MCF 10A (cell line): ENCODE measurements around the gene STK33. TPM values are rescaled to one million over a fixed set of nuclear protein-coding genes. Genes with fewer than 3 reads are reported as not detected.

ENCODE experiments used
- BruUV-seq: library from RNA; stranded (reverse); fragments of 400-500 nt; replicated peaks from 2 replicates; lab custom pipeline; 2021; lab: Mats Ljungman, UMichigan
- CTCF ChIA-PET: fragments of 300-600 bp; sonication (Branson Sonifier 250); formaldehyde crosslinking; extraction: SDS; loops from one replicate; lab custom pipeline; 2021; ENCODE audit warnings: antibody characterized with exemption, inconsistent platforms; lab: Yijun Ruan, JAX
- POLR2A ChIA-PET: fragments of 300-600, 350-650 bp; sonication (Branson Sonifier 250); formaldehyde crosslinking; extraction: SDS; loops from one replicate; lab custom pipeline; 2020; ENCODE audit warnings: antibody characterized with exemption, inconsistent platforms; lab: Yijun Ruan, JAX
- DNase-seq: peaks from one replicate; pipeline ENCODE4 v3.0.0-alpha.2; 2018; ENCODE audit not compliant: unreplicated experiment
- H3K27ac Mint-ChIP-seq: one replicate; pipeline ENCODE4 v1.8.0; 2022; ENCODE audit warnings: mild to moderate bottlenecking, low read depth, mixed read lengths; ENCODE audit not compliant: unreplicated experiment
- H3K27me3 Mint-ChIP-seq: one replicate; pipeline ENCODE4 v1.8.0; 2022; ENCODE audit warnings: mixed read lengths; ENCODE audit not compliant: insufficient read depth, unreplicated experiment
- H3K36me3 Mint-ChIP-seq: one replicate; pipeline ENCODE4 v1.8.0; 2022; ENCODE audit warnings: mild to moderate bottlenecking, moderate library complexity, mixed read lengths; ENCODE audit not compliant: insufficient read depth, unreplicated experiment
- H3K4me1 Mint-ChIP-seq: one replicate; pipeline ENCODE4 v1.8.0; 2022; ENCODE audit warnings: mixed read lengths; ENCODE audit not compliant: insufficient read depth, unreplicated experiment
- H3K4me3 Mint-ChIP-seq: one replicate; pipeline ENCODE4 v1.8.0; 2022; ENCODE audit warnings: mild to moderate bottlenecking, moderate library complexity, mixed read lengths; ENCODE audit not compliant: unreplicated experiment
- H3K9me3 Mint-ChIP-seq: one replicate; pipeline ENCODE4 v1.8.0; 2022; ENCODE audit warnings: mixed read lengths; ENCODE audit not compliant: unreplicated experiment
- CTCF ChIP-seq: fragments of 200-600 bp; IDR thresholded peaks from one replicate; pipeline ENCODE4 v1.8.0; 2022; ENCODE audit warnings: antibody characterized with exemption, mild to moderate bottlenecking; ENCODE audit not compliant: unreplicated experiment
- intact Hi-C: fragments of 100-400 bp; cut with micrococcal nuclease; formaldehyde crosslinking; loops from 2 replicates; pipeline ENCODE4 v1.14.1; 2022
- total RNA-seq: library from RNA; stranded (reverse); gene quantifications from 2 replicates; pipeline ENCODE4 v1.2.3, GENCODE V29; 2022

The STK33 gene
- total RNA-seq, 1 experiment from 2014 or later = 0.58 TPM

GRCh38 chr11:8354622-8355415 lies 239.2 kb downstream of the STK33 start:
- H3K4me1 Mint-ChIP-seq = no peaks in the 10 kb centered on the region
- no peak overlapping the region for H3K27ac Mint-ChIP-seq
- no peaks in the 10 kb centered on the region for H3K36me3 Mint-ChIP-seq
- TF ChIP-seq CTCF = no peak
- H3K27me3 Mint-ChIP-seq = peaks cover 33% of the 10 kb centered on the region
- H3K4me3 Mint-ChIP-seq = no peak overlapping the region
- no TSS peak for BruUV-seq
- no peaks in the 10 kb centered on the region for H3K9me3 Mint-ChIP-seq
- intact Hi-C loops = no loop called here
- POLR2A ChIA-PET = interaction anchor here (0.6 kb wide), 1 partner anchor 1496 kb away, joined by 3 read pairs; no protein-coding TSS in a partner anchor
- CTCF ChIA-PET = interaction anchor here (0.5 to 2.0 kb wide), 8 partner anchors 21 to 229 kb away, joined by 3 to 8 read pairs (median 4); partner anchors contain the start of gene LMO1
- no peak for DNase-seq

- no peak for TF ChIP-seq CTCF
- no peak overlapping the region for H3K27ac Mint-ChIP-seq
- no peaks in the 10 kb centered on the region for H3K36me3 Mint-ChIP-seq
- CTCF ChIA-PET = interaction anchor here (0.6 kb wide), 1 partner anchor 68 kb away, joined by 5 read pairs; no protein-coding TSS in a partner anchor
- H3K4me3 Mint-ChIP-seq = no peak overlapping the region
- no peaks in the 10 kb centered on the region for H3K9me3 Mint-ChIP-seq
- H3K4me1 Mint-ChIP-seq = no peaks in the 10 kb centered on the region
- DNase-seq = no peak
- peaks cover 44% of the 10 kb centered on the region for H3K27me3 Mint-ChIP-seq
- POLR2A ChIA-PET = no interaction called here
- BruUV-seq = no TSS peak
- intact Hi-C loops = no loop called here
These were observed 241.0 kb downstream of the STK33 start for GRCh38 chr11:8352876-8353505.

GRCh38 chr11:8352103-8352875 lies 241.7 kb downstream of the STK33 start:
- H3K27ac Mint-ChIP-seq = no peak overlapping the region
- intact Hi-C loops = no loop called here
- peaks cover 44% of the 10 kb centered on the region for H3K27me3 Mint-ChIP-seq
- TF ChIP-seq CTCF = no peak
- H3K9me3 Mint-ChIP-seq = no peaks in the 10 kb centered on the region
- H3K36me3 Mint-ChIP-seq = no peaks in the 10 kb centered on the region
- ChIA-PET CTCF (interaction anchor here (0.6 to 1.1 kb wide), 2 partner anchors 13 to 69 kb away, joined by 4 to 5 read pairs; no protein-coding TSS in a partner anchor), POLR2A (no interaction called here)
- DNase-seq = no peak
- no peaks in the 10 kb centered on the region for H3K4me1 Mint-ChIP-seq
- BruUV-seq = no TSS peak
- no peak overlapping the region for H3K4me3 Mint-ChIP-seq
